Hematopoietic multipotent progenitor cell treated with erythropoietin and hydrocortisone succinate and interleukin-3 and kit ligand, for 15 days (in vitro differentiated cells): ENCODE measurements around the gene TRMT10A.
"Not testable (repeated sequence)": the region's sequence is repeated elsewhere in the genome, so short reads cannot be mapped to it uniquely, and the experiment has no call there.

Experiments used
- DNase-seq: peaks from one replicate; pipeline ENCODE4 v3.0.0-alpha.2; 2015; ENCODE audit warnings: low spot score

The TRMT10A gene

GRCh38 chr4:99540277-99540939, 23.4 kb downstream of the TRMT10A start:
- DNase-seq: no peak

- DNase-seq: no peak
These were observed 26.2 kb downstream of the TRMT10A start for GRCh38 chr4:99537674-99538073.

- DNase-seq: no peak
These were observed 27.0 kb downstream of the TRMT10A start for GRCh38 chr4:99536848-99537247.

DNA sequence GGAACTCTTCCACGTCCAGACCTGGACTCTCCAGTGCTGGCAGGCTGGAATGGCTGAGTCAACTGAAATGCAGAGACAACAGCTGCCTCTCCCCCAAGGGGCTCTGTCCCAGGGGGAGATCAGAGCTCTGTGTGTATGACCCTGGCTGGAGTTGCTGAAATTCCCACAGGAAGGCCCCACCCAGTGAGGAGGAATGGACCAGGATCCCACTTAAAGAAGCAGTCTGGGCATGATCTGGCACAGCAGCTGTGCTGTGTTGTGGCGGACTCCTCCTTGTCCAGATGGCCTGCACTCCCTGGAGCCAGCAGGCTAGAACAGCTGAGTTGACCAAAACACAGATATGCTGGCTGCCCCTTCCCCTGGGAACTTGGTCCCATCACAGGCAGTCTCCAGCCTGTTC, 27.6 kb downstream of the TRMT10A start:
- no peak for DNase-seq

GRCh38 chr4:99534699-99535098, 29.1 kb downstream of the TRMT10A start:
- not testable (repeated sequence) for DNase-seq

DNA sequence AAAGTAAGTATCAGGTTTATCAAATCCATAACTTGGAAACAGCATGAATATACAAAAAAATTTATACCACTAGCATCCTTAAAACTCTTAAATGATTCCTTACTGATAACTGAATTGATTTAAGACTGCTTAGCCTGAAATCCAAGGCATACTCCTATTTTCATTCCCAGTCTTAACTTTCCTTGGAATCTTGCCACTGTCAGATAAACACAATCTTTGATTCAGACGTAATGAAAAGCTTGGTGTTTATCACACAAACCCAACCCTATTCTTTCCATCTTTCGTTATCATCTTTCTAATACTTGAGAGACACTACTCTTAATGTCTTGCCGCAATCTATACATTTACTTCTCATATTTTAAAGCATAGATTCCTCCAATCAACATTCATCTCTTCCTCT, 33.9 kb downstream of the TRMT10A start:
- DNase-seq: no peak

DNA sequence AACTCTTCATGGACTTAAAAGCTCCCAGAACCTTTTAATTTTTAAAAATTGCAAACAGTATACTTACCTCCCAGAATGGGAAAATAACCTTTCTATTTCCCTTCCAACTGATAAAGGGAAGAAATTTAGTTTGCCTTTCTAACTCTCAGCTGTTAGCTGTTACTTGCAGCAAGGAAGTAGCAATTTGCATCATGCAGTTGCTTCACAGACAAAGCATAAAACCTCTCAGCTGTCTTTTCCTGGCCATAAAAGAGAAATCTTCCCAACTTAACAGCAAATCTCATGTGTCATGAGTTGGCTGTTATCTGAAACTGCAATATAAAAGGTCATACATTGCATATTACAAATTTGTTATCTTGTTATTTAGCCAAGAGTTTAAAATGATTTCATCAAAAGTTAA, 34.6 kb downstream of the TRMT10A start:
- no peak for DNase-seq

- DNase-seq: no peak
These were observed 45.1 kb downstream of the TRMT10A start for GRCh38 chr4:99518601-99519295.

DNA sequence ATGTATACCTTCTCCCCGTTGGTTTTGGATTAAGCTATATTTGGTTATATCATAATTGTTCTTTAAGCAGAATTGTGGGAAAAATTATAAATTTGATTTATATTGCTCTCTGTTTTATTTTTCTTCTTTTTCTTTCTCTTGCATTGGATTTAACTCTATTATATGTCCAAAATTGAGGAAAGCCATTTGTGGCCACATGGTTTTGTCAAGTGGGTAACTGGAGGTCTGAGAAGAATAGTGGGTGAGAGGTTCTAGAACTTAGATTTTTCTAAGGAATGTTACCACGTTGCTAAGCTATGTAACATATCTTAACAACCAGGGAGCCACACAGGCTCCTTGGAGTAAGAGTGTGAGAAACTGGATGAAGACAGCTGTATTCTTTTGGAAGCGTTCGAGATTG, 53.1 kb downstream of the TRMT10A start, which contains the start of gene C4orf17:
Gene C4orf17, plus strand, starts transcription at position 301 of the 400 bp plus-strand sequence. CDS start 2,061 bp downstream, outside the sequence.
- DNase-seq: no peak

GRCh38 chr4:99507762-99508161, 56.1 kb downstream of the TRMT10A start:
- no peak for DNase-seq

DNA sequence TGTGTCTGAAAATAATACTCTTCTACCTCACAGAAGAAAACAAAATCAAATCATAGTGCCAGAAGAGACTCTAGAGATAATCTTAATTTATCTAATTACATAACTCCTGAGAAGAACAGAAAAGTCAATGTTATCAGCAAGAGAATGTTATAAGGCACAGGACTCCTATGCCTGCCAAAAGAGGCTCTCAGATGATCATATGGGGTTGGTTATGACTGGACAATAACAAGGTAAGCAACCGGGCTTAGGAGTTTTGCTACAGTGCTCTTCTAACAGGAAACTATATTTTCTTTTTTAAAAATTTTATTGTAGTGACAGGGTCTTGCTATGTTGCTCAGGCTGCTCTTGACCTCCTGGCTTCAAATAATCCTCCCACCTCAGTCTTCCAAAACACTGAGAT, 56.5 kb downstream of the TRMT10A start:
- DNase-seq: no peak

GRCh38 chr4:99506781-99507180, 57.1 kb downstream of the TRMT10A start:
- no peak for DNase-seq

GRCh38 chr4:99504804-99505502, 58.9 kb downstream of the TRMT10A start:
- DNase-seq: no peak
